Measurements from ENCODE around the gene LRFN5. TPM values are rescaled to one million over a fixed set of nuclear protein-coding genes. Genes with fewer than 3 reads are reported as not detected.
"Not testable (repeated sequence)": the region's sequence is repeated elsewhere in the genome, so short reads cannot be mapped to it uniquely, and the experiment has no call there.

Gene LRFN5
- total and polyA plus RNA-seq, 2 experiments from 2014 or later, result 0.54 TPM

DNA sequence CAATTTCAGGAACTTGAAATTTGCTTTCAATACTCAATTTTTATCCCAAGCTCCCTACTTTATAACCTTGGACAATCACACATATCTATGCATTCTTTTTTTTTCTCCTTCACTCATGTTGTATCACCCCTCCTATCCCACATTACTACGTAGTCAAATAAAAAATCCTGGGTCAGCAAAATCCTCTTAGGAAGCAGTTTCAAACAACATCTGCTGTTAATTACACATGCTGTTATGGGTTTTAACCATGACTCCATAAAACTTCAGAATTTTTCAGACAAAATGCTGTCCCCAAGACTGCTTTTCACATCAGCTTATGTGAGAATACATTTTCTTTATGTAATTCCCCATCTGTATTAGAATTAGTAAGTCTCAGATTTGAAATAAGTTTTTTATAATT, 61.7 kb downstream of the LRFN5 start:
- Histone ChIP-seq H3K36me3 (ENCODE audit: low read depth) (no peaks in the 10 kb centered on the region), H3K4me3 (no peak overlapping the region), H3K9me2 (ENCODE audit: insufficient read depth) (no peaks in the 10 kb centered on the region), H3K4me1 (ENCODE audit: insufficient read depth) (peaks cover 5% of the 10 kb centered on the region; the same call in 1 of the 2 replicates), H3K27me3 (replicated peaks; ENCODE audit: insufficient read depth) (no peaks in the 10 kb centered on the region), H3K79me2 (ENCODE audit: insufficient read depth) (no peaks in the 10 kb centered on the region), H3K9me3 (ENCODE audit: low read depth) (no peaks in the 10 kb centered on the region), H2AFZ (no peak overlapping the region), H3K27ac (no peak overlapping the region), H3K4me2 (ENCODE audit: unreplicated experiment) (no peak overlapping the region), H3K9ac (no peak overlapping the region), H3F3A (ENCODE audit: insufficient read depth) (no peaks in the 10 kb centered on the region), H4K20me1 (ENCODE audit: insufficient read depth) (no peaks in the 10 kb centered on the region)
- in situ Hi-C loops (cut with MboI), result no loop called here
- DNase-seq, result peak; percentile 42
- 35 to 43% methylated on average over 1 of the region's 1 CpG for WGBS, 2 experiments (ENCODE audit: low coverage in 1 of 2, low lambda C conversion rate in 2 of 2, missing lambda C conversion rate in 2 of 2)
- TF ChIP-seq EZH2 (IDR thresholded peaks at IDR 0.05; ENCODE audit: insufficient read depth, poor library complexity, severe bottlenecking) (no peak), EZH2phosphoT487 (IDR thresholded peaks at IDR 0.05; ENCODE audit: insufficient read depth, low read depth) (no peak)

DNA sequence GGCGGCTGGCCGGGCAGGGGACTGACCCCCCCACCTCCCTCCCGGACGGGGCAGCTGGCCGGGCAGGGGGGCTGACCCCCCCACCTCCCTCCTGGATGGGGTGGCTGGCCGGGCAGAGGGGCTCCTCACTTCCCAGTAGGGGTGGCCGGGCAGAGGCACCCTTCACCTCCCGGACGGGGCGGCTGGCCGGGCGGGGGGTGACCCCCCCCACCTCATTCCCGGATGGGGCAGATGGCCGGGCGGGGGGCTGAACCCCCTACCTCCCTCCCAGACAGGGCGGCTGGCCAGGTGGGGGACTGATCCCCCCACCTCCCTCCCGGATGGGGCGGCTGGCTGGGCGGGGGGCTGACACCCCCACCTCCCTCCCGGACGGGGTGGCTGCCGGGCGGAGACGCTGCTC, 66.9 kb downstream of the LRFN5 start:
- WGBS, 2 experiments (ENCODE audit: low coverage in 1 of 2, low lambda C conversion rate in 2 of 2, missing lambda C conversion rate in 2 of 2), result 93% methylated on average over 10 of the region's 24 CpGs; no CpG with 5 or more reads in 1 of the 2 experiments
- not testable (repeated sequence) for DNase-seq

DNA sequence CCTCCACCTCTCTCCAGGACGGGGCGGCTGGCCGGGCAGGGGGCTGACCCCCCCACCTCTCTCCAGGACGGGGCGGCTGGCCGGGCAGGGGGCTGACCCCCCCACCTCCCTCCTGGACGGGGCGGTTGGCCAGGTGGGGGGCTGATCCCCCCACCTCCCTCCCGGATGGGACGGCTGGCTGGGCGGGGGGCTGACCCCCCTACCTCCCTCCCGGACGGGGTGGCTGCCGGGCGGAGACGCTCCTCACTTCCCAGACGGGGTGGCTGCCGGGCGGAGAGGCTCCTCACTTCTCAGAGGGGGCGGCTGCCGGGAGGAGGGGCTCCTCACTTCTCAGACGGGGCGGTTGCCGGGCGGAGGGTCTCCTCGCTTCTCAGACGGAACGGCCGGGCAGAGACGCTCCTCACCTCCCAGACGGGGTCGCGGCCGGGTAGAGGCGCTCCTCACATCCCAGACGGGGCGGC, 67.9 kb downstream of the LRFN5 start:
- H3K4me1 ChIP-seq (ENCODE audit: insufficient read depth); in situ Hi-C loops (cut with MboI); H3K27me3 ChIP-seq (replicated peaks; ENCODE audit: insufficient read depth); H3K4me2 ChIP-seq (ENCODE audit: unreplicated experiment); H3K36me3 ChIP-seq (ENCODE audit: low read depth); H3K79me2 ChIP-seq (ENCODE audit: insufficient read depth); H3F3A ChIP-seq (ENCODE audit: insufficient read depth); H3K9ac ChIP-seq; H3K4me3 ChIP-seq; H2AFZ ChIP-seq; H4K20me1 ChIP-seq (ENCODE audit: insufficient read depth); H3K9me2 ChIP-seq (ENCODE audit: insufficient read depth); H3K27ac ChIP-seq; H3K9me3 ChIP-seq (ENCODE audit: low read depth); DNase-seq: not testable (repeated sequence)
- 94% methylated on average over 25 of the region's 37 CpGs; no CpG with 5 or more reads in 1 of the 2 experiments for WGBS, 2 experiments (ENCODE audit: low coverage in 1 of 2, low lambda C conversion rate in 2 of 2, missing lambda C conversion rate in 2 of 2)

More for the DNA sequence above, 66.9 kb downstream of the LRFN5 start:
- H3K27ac ChIP-seq; H2AFZ ChIP-seq; H4K20me1 ChIP-seq (ENCODE audit: insufficient read depth); H3K4me1 ChIP-seq (ENCODE audit: insufficient read depth); H3K27me3 ChIP-seq (replicated peaks; ENCODE audit: insufficient read depth); H3K4me3 ChIP-seq; H3K9me3 ChIP-seq (ENCODE audit: low read depth); H3F3A ChIP-seq (ENCODE audit: insufficient read depth); in situ Hi-C loops (cut with MboI); H3K4me2 ChIP-seq (ENCODE audit: unreplicated experiment); H3K9me2 ChIP-seq (ENCODE audit: insufficient read depth); H3K79me2 ChIP-seq (ENCODE audit: insufficient read depth); H3K36me3 ChIP-seq (ENCODE audit: low read depth); H3K9ac ChIP-seq: not testable (repeated sequence)

DNA sequence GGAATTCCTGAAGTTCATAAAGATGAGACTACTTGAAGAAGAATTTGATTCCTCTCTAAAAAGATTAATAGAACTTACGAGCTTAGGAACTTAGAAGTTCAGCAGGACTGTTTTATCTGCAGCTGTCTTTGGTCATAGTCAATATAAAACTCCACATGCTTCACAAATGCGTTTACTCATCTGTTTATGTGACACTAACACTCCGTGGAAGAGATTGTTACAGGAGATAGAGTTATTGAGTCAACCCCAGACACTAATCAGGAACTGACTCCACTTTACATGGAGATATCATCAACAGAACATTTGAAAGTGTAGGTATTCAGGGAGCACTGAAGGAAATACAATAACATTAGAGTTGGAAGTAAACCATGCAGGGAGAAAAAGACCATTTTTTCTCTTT, 92.8 kb downstream of the LRFN5 start:
- H4K20me1 ChIP-seq (ENCODE audit: insufficient read depth), result no peaks in the 10 kb centered on the region
- no peaks in the 10 kb centered on the region for H3K27me3 ChIP-seq (replicated peaks; ENCODE audit: insufficient read depth)
- H3K36me3 ChIP-seq (ENCODE audit: low read depth), result no peaks in the 10 kb centered on the region
- WGBS, 2 experiments (ENCODE audit: low coverage in 1 of 2, low lambda C conversion rate in 2 of 2, missing lambda C conversion rate in 2 of 2), result 36 to 46% methylated on average over 3 of the region's 3 CpGs
- H3F3A ChIP-seq (ENCODE audit: insufficient read depth), result no peaks in the 10 kb centered on the region
- H2AFZ ChIP-seq, result no peak overlapping the region
- H3K9me3 ChIP-seq (ENCODE audit: low read depth), result no peaks in the 10 kb centered on the region
- no peak overlapping the region for H3K4me2 ChIP-seq (ENCODE audit: unreplicated experiment)
- H3K27ac ChIP-seq, result no peak overlapping the region
- no peaks in the 10 kb centered on the region for H3K79me2 ChIP-seq (ENCODE audit: insufficient read depth)
- H3K4me1 ChIP-seq (ENCODE audit: insufficient read depth), result no peaks in the 10 kb centered on the region
- H3K4me3 ChIP-seq, result no peak overlapping the region
- DNase-seq, result no peak
- H3K9me2 ChIP-seq (ENCODE audit: insufficient read depth), result no peaks in the 10 kb centered on the region
- no peak overlapping the region for H3K9ac ChIP-seq
- TF ChIP-seq EZH2phosphoT487 (IDR thresholded peaks at IDR 0.05; ENCODE audit: insufficient read depth, low read depth) (no peak), EZH2 (IDR thresholded peaks at IDR 0.05; ENCODE audit: insufficient read depth, poor library complexity, severe bottlenecking) (no peak)
- in situ Hi-C loops (cut with MboI), result no loop called here

DNA sequence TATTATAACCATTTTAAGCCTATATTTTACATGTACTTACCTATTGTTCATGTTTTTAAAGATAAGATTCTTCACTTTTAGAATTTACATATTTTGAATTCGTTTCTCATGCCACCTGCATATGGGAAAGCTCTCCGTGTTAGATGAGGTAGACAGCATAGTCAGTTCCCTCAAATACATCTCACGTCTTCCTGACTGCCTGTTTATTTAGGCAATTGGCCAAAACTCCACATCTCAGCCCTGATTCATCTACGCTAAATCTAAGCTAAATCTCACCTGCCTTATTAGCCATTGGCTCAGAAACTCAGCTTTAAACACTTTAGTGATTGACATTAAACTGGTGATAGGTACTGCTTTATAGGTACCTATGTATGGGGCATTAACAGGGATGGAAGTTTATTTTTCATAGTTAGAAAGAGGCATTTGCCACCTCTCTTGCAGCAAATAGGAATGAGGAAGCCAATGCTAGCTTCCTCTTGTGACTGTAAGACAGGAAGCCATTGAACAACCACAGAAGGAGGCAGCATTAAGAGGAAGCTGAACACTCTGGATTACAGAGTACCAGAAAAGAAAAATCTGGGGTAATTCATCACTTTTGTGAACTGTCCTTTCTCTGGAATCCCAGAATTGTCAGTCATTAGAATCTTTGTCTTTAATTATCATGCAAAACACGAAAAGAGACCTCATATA, 111.9 kb downstream of the LRFN5 start:
- DNase-seq, result no peak

More for the DNA sequence above, 111.9 kb downstream of the LRFN5 start:
- H3K4me2 ChIP-seq (ENCODE audit: unreplicated experiment), result no peak overlapping the region
- no peaks in the 10 kb centered on the region for H3K9me2 ChIP-seq (ENCODE audit: insufficient read depth)
- H3K79me2 ChIP-seq (ENCODE audit: insufficient read depth), result no peaks in the 10 kb centered on the region
- no peak overlapping the region for H3K9ac ChIP-seq
- no peaks in the 10 kb centered on the region for H3K9me3 ChIP-seq (ENCODE audit: low read depth)
- no peaks in the 10 kb centered on the region for H4K20me1 ChIP-seq (ENCODE audit: insufficient read depth)
- 76 to 78% methylated on average over 5 of the region's 5 CpGs for WGBS, 2 experiments (ENCODE audit: low coverage in 1 of 2, low lambda C conversion rate in 2 of 2, missing lambda C conversion rate in 2 of 2)
- H3K27ac ChIP-seq, result no peak overlapping the region
- in situ Hi-C loops (cut with MboI), result no loop called here
- H3K27me3 ChIP-seq (replicated peaks; ENCODE audit: insufficient read depth), result no peaks in the 10 kb centered on the region
- no peaks in the 10 kb centered on the region for H3K36me3 ChIP-seq (ENCODE audit: low read depth)
- TF ChIP-seq EZH2phosphoT487 (IDR thresholded peaks at IDR 0.05; ENCODE audit: insufficient read depth, low read depth) (no peak), EZH2 (IDR thresholded peaks at IDR 0.05; ENCODE audit: insufficient read depth, poor library complexity, severe bottlenecking) (no peak)
- H3F3A ChIP-seq (ENCODE audit: insufficient read depth), result no peaks in the 10 kb centered on the region
- H3K4me1 ChIP-seq (ENCODE audit: insufficient read depth), result no peaks in the 10 kb centered on the region
- H2AFZ ChIP-seq, result no peak overlapping the region
- H3K4me3 ChIP-seq, result no peak overlapping the region
